Fibroblast of villous mesenchyme (primary cell): ENCODE results near the gene DMRT3. TPM values are rescaled to one million over a fixed set of nuclear protein-coding genes. Genes with fewer than 3 reads are reported as not detected.

Source experiments
- DNase-seq: peaks from one replicate; pipeline ENCODE4 v3.0.0-alpha.2; 2010; ENCODE audit warnings: low read depth
- H3K4me3 ChIP-seq: 2 replicates; pipeline ENCODE4 v1.5.1; 2011; ENCODE audit warnings: low read depth, mild to moderate bottlenecking, low read length
- CTCF ChIP-seq: IDR thresholded peaks from 2 replicates; pipeline ENCODE4 v1.5.1; 2012; ENCODE audit warnings: low read depth, mild to moderate bottlenecking, low read length; ENCODE audit not compliant: insufficient read depth
- total RNA-seq: library from RNA; depleted of rRNA; stranded (reverse); fragments of >200 nt; gene quantifications from 2 replicates; pipeline ENCODE4 v1.2.3, GENCODE V29; 2012

Gene DMRT3
- total RNA-seq, 1 donor: not detected

DNA sequence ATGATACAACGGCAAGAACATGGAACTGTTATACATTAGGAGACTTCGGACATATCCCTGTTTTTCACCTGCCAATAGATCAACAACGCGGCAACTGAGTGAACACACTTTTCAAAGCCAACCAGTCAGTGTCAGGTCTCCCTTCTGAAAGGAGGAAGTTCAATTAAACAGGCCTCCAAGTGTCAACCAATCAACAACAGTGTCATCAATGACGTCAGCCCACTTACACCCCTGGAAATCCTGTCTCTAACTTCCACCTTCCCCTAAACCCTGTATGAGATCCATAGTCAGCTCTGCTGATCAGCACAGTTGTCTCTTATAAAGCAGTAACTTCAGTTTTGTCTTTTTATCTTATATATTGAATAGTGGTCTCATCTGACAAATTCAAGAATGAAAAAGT, 36.6 kb downstream of the DMRT3 start:
- DNase-seq: no peak
- H3K4me3 ChIP-seq: no peak overlapping the region
- no peak for TF ChIP-seq CTCF

- no peak for DNase-seq
- H3K4me3 ChIP-seq: no peak overlapping the region
- TF ChIP-seq CTCF: no peak
These were observed 37.8 kb downstream of the DMRT3 start for GRCh38 chr9:1014225-1014624.

DNA sequence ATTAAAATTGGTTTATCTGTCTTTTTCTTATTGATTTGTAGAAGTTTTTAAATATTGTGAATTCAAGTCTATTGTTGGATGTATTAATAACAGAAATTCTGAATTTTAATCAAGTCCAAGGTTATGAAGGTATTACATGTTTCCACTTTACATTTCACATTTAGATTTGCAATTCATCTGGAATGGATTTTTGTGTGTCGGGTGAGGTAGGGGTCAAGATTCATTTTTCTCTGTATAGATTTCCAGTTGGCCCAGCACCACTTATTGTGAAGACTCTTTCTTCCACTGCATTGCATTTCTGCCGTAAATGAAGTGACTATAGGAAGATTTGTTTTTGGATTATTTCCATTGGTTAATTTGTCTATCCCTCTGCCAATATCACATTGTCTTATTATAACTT, 38.2 kb downstream of the DMRT3 start:
- TF ChIP-seq CTCF: no peak
- DNase-seq: no peak
- H3K4me3 ChIP-seq: no peak overlapping the region

- no peak overlapping the region for H3K4me3 ChIP-seq
- peak; percentile 28 for TF ChIP-seq CTCF
- peak; percentile 6 for DNase-seq
These were observed 41.7 kb downstream of the DMRT3 start for GRCh38 chr9:1018121-1018520.

DNA sequence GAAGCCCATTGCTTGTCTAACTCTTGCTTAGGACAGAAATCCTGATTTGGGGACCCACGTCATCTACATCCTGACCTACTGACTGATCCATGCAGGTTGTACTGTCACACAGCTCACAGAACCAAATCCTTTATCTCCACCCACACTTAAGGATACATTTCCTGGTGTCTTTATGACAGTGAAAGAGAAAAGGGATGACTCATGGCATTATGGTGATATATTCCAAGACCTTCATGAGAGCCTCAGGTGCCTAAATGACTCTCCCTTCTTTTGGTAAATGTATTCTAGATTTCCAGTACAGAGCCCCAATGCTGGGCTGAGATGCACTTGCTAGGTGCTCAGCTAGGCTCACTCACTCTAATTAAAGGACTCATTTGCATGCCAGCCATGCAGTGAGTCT, 47.7 kb downstream of the DMRT3 start:
- no peak for DNase-seq
- no peak for TF ChIP-seq CTCF
- H3K4me3 ChIP-seq: no peak overlapping the region

- DNase-seq: no peak
- no peak for TF ChIP-seq CTCF
- no peak overlapping the region for H3K4me3 ChIP-seq
These were observed 48.7 kb downstream of the DMRT3 start for GRCh38 chr9:1025131-1025530.

- DNase-seq: no peak
- TF ChIP-seq CTCF: no peak
- no peak overlapping the region for H3K4me3 ChIP-seq
These were observed 49.8 kb downstream of the DMRT3 start for GRCh38 chr9:1026219-1026618.
